H9 (cell line): ENCODE data around the gene FGFR3. TPM values are rescaled to one million over a fixed set of nuclear protein-coding genes. Genes with fewer than 3 reads are reported as not detected.

ENCODE experiments used
- DNase-seq: peaks from one replicate; pipeline ENCODE4 v3.0.0-alpha.2; 2017
- H2AFZ ChIP-seq: one replicate; pipeline ENCODE4 v1.6.1; 2013; ENCODE audit warnings: mild to moderate bottlenecking, low read length, control low read depth, moderate library complexity
- H2AK5ac ChIP-seq: 2 replicates; pipeline ENCODE4 v1.6.1; 2013; ENCODE audit warnings: low read length, control low read depth, mixed read lengths; ENCODE audit not compliant: insufficient read length
- H2BK120ac ChIP-seq: one replicate; pipeline ENCODE4 v1.6.1; 2013; ENCODE audit warnings: low read depth, mild to moderate bottlenecking, low read length, control low read depth, inconsistent platforms; ENCODE audit not compliant: poor library complexity, severe bottlenecking
- H2BK12ac ChIP-seq: 2 replicates; pipeline ENCODE4 v1.6.1; 2013; ENCODE audit warnings: low read length, control low read depth, mixed read lengths, low read depth; ENCODE audit not compliant: insufficient read length
- H2BK15ac ChIP-seq: 2 replicates; pipeline ENCODE4 v1.6.1; 2013; ENCODE audit warnings: low read depth, low read length, control low read depth
- H2BK20ac ChIP-seq: one replicate; pipeline ENCODE4 v1.6.1; 2013; ENCODE audit warnings: low read depth, mild to moderate bottlenecking, low read length, control low read depth, inconsistent platforms; ENCODE audit not compliant: poor library complexity, severe bottlenecking
- H2BK5ac ChIP-seq: 2 replicates; pipeline ENCODE4 v1.6.1; 2013; ENCODE audit warnings: low read length, control low read depth, mixed read lengths; ENCODE audit not compliant: insufficient read length
- H3K14ac ChIP-seq: 2 replicates; pipeline ENCODE4 v1.6.1; 2013; ENCODE audit warnings: low read length, control low read depth; ENCODE audit not compliant: insufficient read depth
- H3K18ac ChIP-seq: 2 replicates; pipeline ENCODE4 v1.6.1; 2013; ENCODE audit warnings: low read depth, mild to moderate bottlenecking, mixed read lengths, low read length, control low read depth; ENCODE audit not compliant: insufficient read length
- H3K23ac ChIP-seq: 2 replicates; pipeline ENCODE4 v1.6.1; 2013; ENCODE audit warnings: low read length, control low read depth, mixed read lengths, low read depth; ENCODE audit not compliant: insufficient read length
- H3K23me2 ChIP-seq: 2 replicates; pipeline ENCODE4 v1.6.1; 2013; ENCODE audit warnings: low read depth, mild to moderate bottlenecking, mixed read lengths, low read length, control low read depth; ENCODE audit not compliant: insufficient read length, poor library complexity, severe bottlenecking
- H3K27ac ChIP-seq: 2 replicates; pipeline ENCODE4 v1.5.1; 2013; ENCODE audit warnings: low read length, control low read depth, mixed read lengths, low read depth; ENCODE audit not compliant: insufficient read length
- H3K27me3 ChIP-seq: 2 replicates; pipeline ENCODE4 v1.6.1; 2013; ENCODE audit warnings: low read length, control low read depth, inconsistent platforms; ENCODE audit not compliant: insufficient read depth
- H3K4ac ChIP-seq: 2 replicates; pipeline ENCODE4 v1.6.1; 2013; ENCODE audit warnings: low read depth, mild to moderate bottlenecking, control low read depth, inconsistent platforms, low read length, moderate library complexity
- H3K4me1 ChIP-seq: 2 replicates; pipeline ENCODE4 v1.6.1; 2013; ENCODE audit warnings: low read length, control low read depth, inconsistent platforms; ENCODE audit not compliant: insufficient read depth
- H3K4me2 ChIP-seq: 2 replicates; pipeline ENCODE4 v1.6.1; 2013; ENCODE audit warnings: low read length, control low read depth, mixed read lengths; ENCODE audit not compliant: insufficient read length, insufficient read depth
- H3K56ac ChIP-seq: 2 replicates; pipeline ENCODE4 v1.6.1; 2013; ENCODE audit warnings: low read depth, mild to moderate bottlenecking, mixed read lengths, low read length, control low read depth; ENCODE audit not compliant: insufficient read length
- H3K79me1 ChIP-seq: 2 replicates; pipeline ENCODE4 v1.6.1; 2013; ENCODE audit warnings: low read depth, mild to moderate bottlenecking, moderate library complexity, low read length, control low read depth, inconsistent platforms; ENCODE audit not compliant: insufficient read depth, poor library complexity, severe bottlenecking
- H3K79me2 ChIP-seq: 2 replicates; pipeline ENCODE4 v1.6.1; 2013; ENCODE audit warnings: low read length, control low read depth, inconsistent platforms; ENCODE audit not compliant: insufficient read depth
- H3K9ac ChIP-seq: 2 replicates; pipeline ENCODE4 v1.6.1; 2013; ENCODE audit warnings: low read length, control low read depth, mixed read lengths; ENCODE audit not compliant: insufficient read length; ENCODE audit errors: extremely low read depth
- H3K9me3 ChIP-seq: one replicate; pipeline ENCODE4 v1.6.1; 2013; ENCODE audit warnings: low read depth, low read length, inconsistent platforms; ENCODE audit not compliant: control insufficient read depth
- H3T11ph ChIP-seq: one replicate; pipeline ENCODE4 v1.6.1; 2013; ENCODE audit warnings: mild to moderate bottlenecking, low read length, control low read depth, inconsistent platforms
- H4K20me1 ChIP-seq: one replicate; pipeline ENCODE4 v1.6.1; 2013; ENCODE audit not compliant: control insufficient read depth, insufficient read length, insufficient read depth
- H4K5ac ChIP-seq: 2 replicates; pipeline ENCODE4 v1.6.1; 2013; ENCODE audit warnings: low read depth, mild to moderate bottlenecking, mixed read lengths, low read length, control low read depth; ENCODE audit not compliant: insufficient read length
- H4K8ac ChIP-seq: replicated peaks from 2 replicates; pipeline ENCODE4 v1.6.1; 2013; ENCODE audit warnings: low read length, control low read depth, mixed read lengths, low read depth; ENCODE audit not compliant: insufficient read length
- H4K91ac ChIP-seq: 2 replicates; pipeline ENCODE4 v1.6.1; 2013; ENCODE audit warnings: low read depth, mild to moderate bottlenecking, moderate library complexity, mixed read lengths, low read length, control low read depth; ENCODE audit not compliant: insufficient read length
- H3K27ac Mint-ChIP-seq, 3 experiments: 2 replicates in 2 of 3; 3 replicates in 1 of 3; pipeline ENCODE4 v1.8.0; 2020 to 2021; ENCODE audit warnings: mixed read lengths in 3 of 3, mild to moderate bottlenecking in 1 of 3, moderate library complexity in 1 of 3
- H3K27me3 Mint-ChIP-seq: 2 replicates; pipeline ENCODE4 v1.8.0; 2021; ENCODE audit warnings: low read depth, mild to moderate bottlenecking, moderate library complexity, mixed read lengths
- H3K36me3 Mint-ChIP-seq, 3 experiments: 2 replicates in 2 of 3; 3 replicates in 1 of 3; pipeline ENCODE4 v1.8.0; 2020 to 2021; ENCODE audit warnings: low read depth in 3 of 3, mixed read lengths in 3 of 3; ENCODE audit not compliant: insufficient read depth in 1 of 3
- H3K4me1 Mint-ChIP-seq, 2 experiments: 2 replicates each; pipeline ENCODE4 v1.8.0; 2020; ENCODE audit warnings: mixed read lengths in 2 of 2
- H3K4me3 Mint-ChIP-seq, 2 experiments: 2 replicates in 1 of 2; 3 replicates in 1 of 2; pipeline ENCODE4 v1.8.0; 2020 to 2021; ENCODE audit warnings: mild to moderate bottlenecking in 2 of 2, mixed read lengths in 2 of 2, moderate library complexity in 1 of 2
- H3K9me3 Mint-ChIP-seq, 2 experiments: 2 replicates in 1 of 2; 3 replicates in 1 of 2; pipeline ENCODE4 v1.8.0; 2020; ENCODE audit warnings: mild to moderate bottlenecking in 2 of 2, mixed read lengths in 2 of 2, moderate library complexity in 1 of 2
- WGBS: extraction: QIAGEN DNeasy Blood & Tissue Kit; methylation state at CpG from one replicate; pipeline ENCODE4 v1.1.7; 2013; ENCODE audit warnings: missing lambda C conversion rate, low lambda C conversion rate, mixed read lengths; ENCODE audit not compliant: insufficient read length; ENCODE audit errors: extremely low coverage; 5-methylcytosine and 5-hydroxymethylcytosine counted together
- total RNA-seq: library from RNA; stranded (reverse); gene quantifications from 2 replicates; pipeline ENCODE4 v1.2.1, GENCODE V29; 2021
- TF ChIP-seq, protein P1 (sequence below): fragments of 200-600 bp; sonication (generic); conservative IDR thresholded peaks from 3 replicates; pipeline ENCODE4 v1.8.0; 2021; ENCODE audit warnings: antibody characterized with exemption, mild to moderate bottlenecking

FGFR3 gene
- total RNA-seq, 1 experiment from 2014 or later = 75.7 TPM

- no peaks in the 10 kb centered on the region for H3K79me2 ChIP-seq
- H3K23me2 ChIP-seq = no peaks in the 10 kb centered on the region
- no peak overlapping the region for H3K27ac Mint-ChIP-seq
- TF ChIP-seq, protein P1, sequence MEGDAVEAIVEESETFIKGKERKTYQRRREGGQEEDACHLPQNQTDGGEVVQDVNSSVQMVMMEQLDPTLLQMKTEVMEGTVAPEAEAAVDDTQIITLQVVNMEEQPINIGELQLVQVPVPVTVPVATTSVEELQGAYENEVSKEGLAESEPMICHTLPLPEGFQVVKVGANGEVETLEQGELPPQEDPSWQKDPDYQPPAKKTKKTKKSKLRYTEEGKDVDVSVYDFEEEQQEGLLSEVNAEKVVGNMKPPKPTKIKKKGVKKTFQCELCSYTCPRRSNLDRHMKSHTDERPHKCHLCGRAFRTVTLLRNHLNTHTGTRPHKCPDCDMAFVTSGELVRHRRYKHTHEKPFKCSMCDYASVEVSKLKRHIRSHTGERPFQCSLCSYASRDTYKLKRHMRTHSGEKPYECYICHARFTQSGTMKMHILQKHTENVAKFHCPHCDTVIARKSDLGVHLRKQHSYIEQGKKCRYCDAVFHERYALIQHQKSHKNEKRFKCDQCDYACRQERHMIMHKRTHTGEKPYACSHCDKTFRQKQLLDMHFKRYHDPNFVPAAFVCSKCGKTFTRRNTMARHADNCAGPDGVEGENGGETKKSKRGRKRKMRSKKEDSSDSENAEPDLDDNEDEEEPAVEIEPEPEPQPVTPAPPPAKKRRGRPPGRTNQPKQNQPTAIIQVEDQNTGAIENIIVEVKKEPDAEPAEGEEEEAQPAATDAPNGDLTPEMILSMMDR = peak; percentile 22; the same call in 1 of the 3 replicates
- H3K56ac ChIP-seq = no peak overlapping the region
- no peak overlapping the region for H4K5ac ChIP-seq
- H2BK120ac ChIP-seq = no peak overlapping the region
- no peaks in the 10 kb centered on the region for H3K27me3 ChIP-seq
- no peak overlapping the region for H4K8ac ChIP-seq
- no peaks in the 10 kb centered on the region for H3K9me3 ChIP-seq
- H3K4me3 Mint-ChIP-seq = no peak overlapping the region
- 0 out of 4 replicates have a peak, but pooled peaks cover 0 to 3% of the 10 kb centered on the region in 2 experiments for H3K4me1 Mint-ChIP-seq
- DNase-seq = no peak
- no peaks in the 10 kb centered on the region for H3K27me3 Mint-ChIP-seq
- no peak overlapping the region for H3K14ac ChIP-seq
- no peak overlapping the region for H3K4me2 ChIP-seq
- no peak overlapping the region for H3K27ac ChIP-seq
- no peak overlapping the region for H4K91ac ChIP-seq
- no peak overlapping the region for H2BK5ac ChIP-seq
- H2BK20ac ChIP-seq = no peak overlapping the region
- no peak overlapping the region for H3K4ac ChIP-seq
- H3K36me3 Mint-ChIP-seq = peaks cover 13 to 44% (median 36%) of the 10 kb centered on the region in 3 experiments; a peak in 6 of 7 replicates
- no peak overlapping the region for H2BK12ac ChIP-seq
- no peaks in the 10 kb centered on the region for H3K9me3 Mint-ChIP-seq
- no CpG with 5 or more reads among the region's 9 CpGs for WGBS
- no peaks in the 10 kb centered on the region for H4K20me1 ChIP-seq
- no peak overlapping the region for H3T11ph ChIP-seq
- no peak overlapping the region for H2AFZ ChIP-seq
- no peak overlapping the region for H2AK5ac ChIP-seq
- H3K23ac ChIP-seq = no peak overlapping the region
- no peak overlapping the region for H3K18ac ChIP-seq
- no peak overlapping the region for H2BK15ac ChIP-seq
- H3K4me1 ChIP-seq = no peaks in the 10 kb centered on the region
- no peaks in the 10 kb centered on the region for H3K79me1 ChIP-seq
- no peak overlapping the region for H3K9ac ChIP-seq
These were observed 20.8 kb downstream of the FGFR3 start for GRCh38 chr4:1813915-1814314.
